ENCODE measurements around the gene TOR1A.

TOR1A gene

DNA sequence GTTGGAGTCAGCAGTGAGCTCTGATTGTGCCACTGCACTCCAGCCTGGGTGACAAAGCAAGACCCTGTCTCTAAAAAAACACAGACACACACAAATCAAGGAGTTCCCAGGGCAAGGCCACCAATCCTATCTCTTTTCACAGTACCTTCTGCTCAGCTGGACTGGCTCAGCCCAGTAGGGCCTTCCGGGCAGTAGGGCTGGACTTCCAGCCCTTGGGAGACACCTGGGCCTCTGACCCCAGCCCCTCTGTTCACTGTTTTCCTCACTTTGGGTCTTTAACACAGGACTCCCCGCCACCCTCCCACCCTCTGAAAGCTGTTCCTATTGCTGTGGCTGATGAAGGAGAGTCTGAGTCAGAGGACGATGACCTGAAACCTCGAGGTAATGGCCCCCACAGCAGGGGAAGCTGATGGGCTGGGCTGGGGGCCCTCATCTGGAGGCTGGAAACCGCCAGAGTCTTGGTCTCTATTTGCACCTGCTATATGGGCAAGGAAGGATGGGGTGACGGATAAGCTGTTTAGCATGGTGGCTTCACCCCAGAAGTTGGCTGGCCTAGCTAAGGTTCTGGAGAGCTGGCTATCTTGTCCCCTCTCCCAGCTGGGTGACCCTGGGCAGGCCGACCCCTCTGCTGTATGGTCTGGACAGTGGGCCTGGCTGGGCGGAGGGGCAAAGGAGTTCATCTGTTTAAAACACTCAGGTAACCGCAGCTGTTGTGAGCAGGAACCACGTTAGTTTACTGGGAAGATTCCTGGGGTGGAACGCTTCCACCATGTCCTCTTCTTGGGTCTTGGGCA, 36.9 kb upstream of the TOR1A start:
- no peak overlapping the region for H3K27ac Mint-ChIP-seq
- ATAC-seq: no peak
- no peaks in the 10 kb centered on the region for H3K27me3 Mint-ChIP-seq

DNA sequence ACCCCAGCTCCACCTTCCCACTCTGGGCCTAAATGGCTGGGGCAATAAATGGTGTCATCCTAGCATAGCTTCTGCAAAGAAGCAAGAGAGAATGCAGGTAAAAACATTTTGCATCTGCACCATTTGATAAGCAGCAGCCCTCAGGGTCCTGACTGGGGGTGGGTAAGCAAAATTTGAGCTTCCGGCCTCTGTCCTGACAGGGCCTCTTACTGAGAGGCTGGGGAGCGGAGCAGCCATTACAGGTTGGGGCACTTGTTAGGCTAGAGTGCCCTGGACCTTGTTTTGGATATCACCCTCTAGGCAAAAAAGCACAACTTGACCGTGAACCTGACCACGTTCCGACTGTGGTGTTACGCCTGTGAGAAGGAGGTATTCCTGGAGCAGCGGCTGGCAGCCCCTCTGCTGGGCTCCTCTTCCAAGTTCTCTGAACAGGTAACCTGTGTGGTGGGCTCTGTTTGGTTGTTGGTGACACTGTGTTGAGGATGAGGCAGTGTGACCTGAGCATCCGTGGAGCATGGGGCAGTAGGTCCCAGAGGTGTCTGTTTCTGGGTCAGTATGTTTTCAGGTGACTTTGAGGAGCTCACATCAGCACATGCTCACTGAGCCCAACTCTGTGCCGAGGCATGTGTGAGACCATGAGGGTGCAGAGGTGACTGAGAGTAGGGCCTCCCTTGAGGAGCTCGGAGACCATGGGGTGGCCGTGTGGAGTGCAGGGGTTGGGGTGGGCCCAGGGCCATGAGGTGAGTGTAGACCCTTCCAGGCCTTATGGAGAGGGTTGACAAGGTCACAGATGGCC, 34.4 kb upstream of the TOR1A start:
- peaks cover 61% of the 10 kb centered on the region for H3K36me3 Mint-ChIP-seq
- no peaks in the 10 kb centered on the region for H3K9me3 Mint-ChIP-seq
- H3K27me3 Mint-ChIP-seq: no peaks in the 10 kb centered on the region
- no peaks in the 10 kb centered on the region for H3K4me1 Mint-ChIP-seq
- H3K4me3 Mint-ChIP-seq: no peak overlapping the region
- ATAC-seq: no peak
- H3K27ac Mint-ChIP-seq: no peak overlapping the region

More for the DNA sequence above, 36.9 kb upstream of the TOR1A start:
- Mint-ChIP-seq H3K4me3 (no peak overlapping the region), H3K36me3 (peaks cover 55% of the 10 kb centered on the region), H3K4me1 (no peaks in the 10 kb centered on the region), H3K9me3 (no peaks in the 10 kb centered on the region)

DNA sequence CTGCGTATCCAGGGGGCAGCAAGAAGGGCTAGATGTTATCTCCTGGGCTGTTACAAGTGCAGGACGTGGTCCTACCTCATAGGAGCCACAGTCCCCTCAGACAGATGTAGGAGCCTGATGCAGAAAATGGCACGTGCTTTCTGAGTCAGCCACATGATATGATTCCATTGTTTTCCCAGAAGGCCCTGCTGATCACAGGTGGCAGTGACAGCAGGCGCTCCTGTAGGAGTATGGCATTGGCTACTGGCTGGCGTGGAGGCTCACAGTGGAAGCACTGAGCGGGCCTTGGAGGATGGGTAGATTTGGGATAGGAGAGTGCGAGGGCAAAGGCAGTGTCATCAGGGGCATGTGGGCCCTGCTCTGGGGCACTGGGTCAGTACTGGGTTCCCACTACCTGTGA, 33.3 kb upstream of the TOR1A start:
- H3K9me3 Mint-ChIP-seq: no peaks in the 10 kb centered on the region
- no peak overlapping the region for H3K4me3 Mint-ChIP-seq
- no peaks in the 10 kb centered on the region for H3K27me3 Mint-ChIP-seq
- H3K4me1 Mint-ChIP-seq: no peaks in the 10 kb centered on the region
- H3K36me3 Mint-ChIP-seq: peaks cover 68% of the 10 kb centered on the region
- no peak for ATAC-seq
- H3K27ac Mint-ChIP-seq: no peak overlapping the region

DNA sequence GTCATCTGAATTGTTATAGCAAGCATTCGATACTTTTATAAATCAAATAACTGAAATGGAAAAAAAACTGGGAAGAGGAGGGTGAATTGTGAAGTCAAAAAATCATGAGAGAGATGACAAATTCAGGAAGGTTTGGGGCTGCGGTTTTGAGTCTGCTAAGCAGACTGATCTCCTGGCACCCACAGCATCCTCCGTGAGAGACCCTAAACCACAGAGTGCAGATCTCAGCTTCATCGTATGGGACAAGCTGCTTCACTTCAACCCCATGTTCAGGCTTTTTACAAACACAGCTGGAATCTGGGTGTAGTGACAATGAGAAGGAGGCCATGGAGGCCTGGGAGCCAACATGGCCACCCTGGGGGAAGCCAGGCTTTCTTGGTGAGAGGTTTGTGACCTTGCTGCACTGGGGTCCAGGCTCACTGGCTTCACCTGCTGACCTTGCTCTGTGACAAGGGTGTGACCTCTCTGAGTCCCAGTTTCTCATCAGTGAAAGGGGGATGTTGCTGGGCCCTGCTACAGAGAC, 30.7 kb upstream of the TOR1A start:
- H3K4me1 Mint-ChIP-seq: no peaks in the 10 kb centered on the region

DNA sequence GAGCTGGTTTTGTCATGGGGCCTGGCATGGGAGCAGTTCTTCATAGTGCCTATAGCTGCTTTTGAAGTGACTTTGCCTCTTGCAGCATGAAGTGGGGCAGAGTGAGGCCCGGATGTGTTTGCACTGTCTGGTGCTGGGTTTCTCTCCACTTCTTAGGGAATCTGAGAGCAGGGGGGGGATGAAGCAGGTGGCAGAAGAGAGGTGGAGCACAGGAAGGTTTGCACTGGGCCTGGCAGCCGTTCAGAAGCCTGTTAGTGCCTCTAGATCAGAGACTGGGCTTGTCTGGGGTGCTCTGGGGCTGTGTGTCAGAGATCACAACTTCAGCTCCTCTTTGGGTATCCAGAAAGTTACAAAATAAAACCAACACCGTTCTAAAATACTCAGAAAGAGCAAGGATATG, 29.7 kb upstream of the TOR1A start:
- H3K27ac Mint-ChIP-seq: no peak overlapping the region
- no peak overlapping the region for H3K4me3 Mint-ChIP-seq
- H3K4me1 Mint-ChIP-seq: no peaks in the 10 kb centered on the region
- ATAC-seq: no peak
- no peaks in the 10 kb centered on the region for H3K27me3 Mint-ChIP-seq
- peaks cover 69% of the 10 kb centered on the region for H3K36me3 Mint-ChIP-seq
- H3K9me3 Mint-ChIP-seq: no peaks in the 10 kb centered on the region

More for the DNA sequence above, 30.7 kb upstream of the TOR1A start:
- H3K27me3 Mint-ChIP-seq: no peaks in the 10 kb centered on the region
- ATAC-seq: no peak
- no peaks in the 10 kb centered on the region for H3K9me3 Mint-ChIP-seq
- H3K4me3 Mint-ChIP-seq: no peak overlapping the region
- H3K27ac Mint-ChIP-seq: no peak overlapping the region
- peaks cover 71% of the 10 kb centered on the region for H3K36me3 Mint-ChIP-seq

DNA sequence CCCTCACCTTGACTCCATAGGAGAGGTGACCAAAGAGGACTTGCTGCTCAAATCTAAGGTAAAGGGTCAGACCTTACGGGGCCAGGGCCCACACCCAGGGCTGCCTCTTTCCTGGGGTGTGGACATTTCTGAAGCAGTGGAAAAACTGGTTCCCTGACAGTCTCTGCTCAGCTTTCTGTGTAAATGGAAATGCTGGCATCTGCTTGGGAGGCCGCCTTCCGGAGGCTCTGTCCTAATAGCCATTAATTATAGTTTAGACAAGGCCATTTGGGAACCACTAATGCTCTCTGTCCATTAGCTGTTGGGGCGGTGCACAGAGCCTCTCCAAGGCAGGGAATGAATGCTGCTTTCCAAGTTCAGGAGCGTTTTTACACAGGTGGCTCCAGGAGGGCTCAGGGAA, 28.6 kb upstream of the TOR1A start:
- Mint-ChIP-seq H3K4me1 (no peaks in the 10 kb centered on the region), H3K4me3 (no peak overlapping the region), H3K36me3 (peaks cover 65% of the 10 kb centered on the region)

DNA sequence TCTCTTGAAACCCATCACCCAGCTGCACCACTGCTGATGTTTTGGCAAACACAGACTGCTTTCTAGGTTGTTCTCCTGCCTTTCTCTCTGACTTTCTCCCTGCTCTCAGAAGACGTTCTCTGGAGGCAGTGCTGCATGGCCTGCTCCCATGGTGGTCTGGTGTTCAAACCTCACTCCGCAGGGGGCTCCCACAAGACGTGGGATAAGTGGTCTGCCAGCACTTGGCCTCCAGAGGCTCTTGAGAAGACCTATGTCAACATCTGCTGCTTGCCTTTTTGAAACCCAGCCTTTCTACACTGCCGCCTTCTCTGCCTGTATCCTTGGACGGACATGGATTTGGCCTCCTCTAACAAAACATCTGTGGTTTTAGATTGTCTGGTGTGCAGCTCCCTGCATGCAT, 27.9 kb upstream of the TOR1A start:
- Mint-ChIP-seq H3K9me3 (no peaks in the 10 kb centered on the region), H3K4me1 (no peaks in the 10 kb centered on the region), H3K27ac (no peak overlapping the region), H3K36me3 (peaks cover 58% of the 10 kb centered on the region), H3K27me3 (no peaks in the 10 kb centered on the region), H3K4me3 (no peak overlapping the region)
- ATAC-seq: no peak

More for the DNA sequence above, 28.6 kb upstream of the TOR1A start:
- no peaks in the 10 kb centered on the region for H3K27me3 Mint-ChIP-seq
- H3K27ac Mint-ChIP-seq: no peak overlapping the region
- H3K9me3 Mint-ChIP-seq: no peaks in the 10 kb centered on the region
- ATAC-seq: no peak

DNA sequence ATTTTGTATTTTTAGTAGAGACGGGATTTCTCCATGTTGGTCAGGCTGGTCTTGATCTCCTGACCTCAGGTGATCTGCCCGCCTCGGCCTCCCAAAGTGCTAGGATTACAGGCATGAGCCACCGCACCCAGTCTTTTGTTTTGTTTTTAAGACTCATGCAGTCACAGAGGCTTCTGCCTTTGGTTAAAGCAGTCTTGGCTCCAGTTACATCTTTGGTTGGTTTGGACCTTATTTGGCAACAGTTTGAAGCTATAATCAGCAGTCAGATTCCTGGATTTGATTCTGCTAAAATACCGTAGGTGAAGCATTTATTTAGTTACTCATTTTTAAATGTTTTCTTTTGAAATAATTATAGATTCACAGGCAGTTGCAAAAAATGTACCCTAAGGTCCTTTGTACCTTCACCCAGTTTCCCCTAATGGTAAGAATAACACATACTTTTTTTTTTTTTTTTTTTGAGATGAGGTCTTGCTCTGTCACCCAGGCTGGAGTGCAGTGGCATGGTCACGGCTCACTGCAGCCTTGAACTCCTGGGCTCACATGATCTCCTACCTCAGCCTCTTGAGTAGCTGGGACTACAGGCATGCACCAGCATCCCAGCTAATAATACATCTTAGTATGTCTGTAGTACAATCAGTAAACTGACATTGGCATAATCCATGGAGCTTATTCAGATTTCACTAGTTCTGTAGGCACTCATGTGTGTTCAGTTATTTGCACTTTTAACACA, 27.1 kb upstream of the TOR1A start:
- no peaks in the 10 kb centered on the region for H3K9me3 Mint-ChIP-seq

DNA sequence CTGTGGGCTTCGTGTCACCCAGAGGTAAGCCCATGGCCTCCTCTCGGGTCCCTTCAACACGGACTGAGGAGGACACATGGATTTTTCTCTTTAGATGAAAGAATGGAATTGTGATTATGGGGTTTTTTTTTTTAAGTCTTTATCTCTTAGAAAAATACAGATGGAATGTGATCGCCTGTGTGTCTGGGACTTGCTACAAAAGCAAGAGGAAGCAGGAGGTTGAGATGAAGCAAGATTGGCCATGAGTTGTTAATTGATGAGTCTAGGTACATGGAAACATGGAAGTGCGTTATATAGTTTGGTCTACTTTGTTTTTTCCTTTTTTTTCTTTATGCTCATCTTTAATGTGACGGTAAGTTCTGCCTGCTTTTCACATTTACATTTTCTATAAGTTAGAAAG, 26.0 kb upstream of the TOR1A start:
- Mint-ChIP-seq H3K9me3 (no peaks in the 10 kb centered on the region), H3K27ac (no peak overlapping the region), H3K4me3 (no peak overlapping the region), H3K4me1 (peaks cover 6% of the 10 kb centered on the region), H3K36me3 (peaks cover 45% of the 10 kb centered on the region), H3K27me3 (no peaks in the 10 kb centered on the region)
- ATAC-seq: no peak

More for the DNA sequence above, 27.1 kb upstream of the TOR1A start:
- no peak overlapping the region for H3K27ac Mint-ChIP-seq
- no peak for ATAC-seq
- no peaks in the 10 kb centered on the region for H3K27me3 Mint-ChIP-seq
- H3K36me3 Mint-ChIP-seq: peaks cover 52% of the 10 kb centered on the region
- H3K4me3 Mint-ChIP-seq: no peak overlapping the region
- H3K4me1 Mint-ChIP-seq: no peaks in the 10 kb centered on the region

DNA sequence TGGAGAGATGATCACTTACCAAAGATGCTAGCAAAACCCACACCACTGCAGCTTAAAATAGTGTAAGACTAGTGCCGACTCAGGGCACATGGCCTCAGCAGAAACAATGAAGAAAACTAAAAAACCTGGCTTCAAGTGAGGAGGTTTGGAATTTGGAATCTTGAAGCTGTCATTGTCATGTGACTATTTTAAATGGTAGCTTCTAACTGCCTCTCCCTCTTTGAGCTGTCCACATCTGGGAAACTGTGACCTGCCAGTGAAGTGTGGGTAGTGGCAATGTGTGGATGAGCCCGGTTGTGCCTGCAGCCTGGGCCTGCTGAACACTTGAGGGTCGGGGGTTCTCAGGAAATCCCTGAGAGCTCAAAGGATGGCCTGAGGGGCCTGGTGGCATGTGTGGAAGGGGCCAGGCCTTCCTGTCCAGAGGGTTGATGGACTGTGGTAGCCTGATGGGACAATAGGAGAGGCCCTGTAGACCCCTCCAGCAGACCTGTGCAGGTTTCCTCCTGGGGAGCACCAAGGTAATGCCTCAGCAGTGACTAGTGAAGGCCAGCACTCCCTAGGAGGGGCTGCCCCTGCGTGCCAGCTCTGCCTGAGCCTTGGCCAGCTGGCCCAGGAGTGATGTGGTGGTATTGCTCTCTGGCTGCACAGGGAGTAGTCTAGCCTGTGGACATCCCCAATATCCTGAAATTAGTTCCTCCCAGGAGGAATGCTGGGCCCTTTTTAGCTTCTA, 24.9 kb upstream of the TOR1A start:
- peaks cover 34% of the 10 kb centered on the region for H3K36me3 Mint-ChIP-seq
- no peaks in the 10 kb centered on the region for H3K27me3 Mint-ChIP-seq
- no peaks in the 10 kb centered on the region for H3K9me3 Mint-ChIP-seq
- ATAC-seq: no peak
- no peak overlapping the region for H3K4me3 Mint-ChIP-seq
- H3K4me1 Mint-ChIP-seq: peaks cover 6% of the 10 kb centered on the region
- H3K27ac Mint-ChIP-seq: no peak overlapping the region

DNA sequence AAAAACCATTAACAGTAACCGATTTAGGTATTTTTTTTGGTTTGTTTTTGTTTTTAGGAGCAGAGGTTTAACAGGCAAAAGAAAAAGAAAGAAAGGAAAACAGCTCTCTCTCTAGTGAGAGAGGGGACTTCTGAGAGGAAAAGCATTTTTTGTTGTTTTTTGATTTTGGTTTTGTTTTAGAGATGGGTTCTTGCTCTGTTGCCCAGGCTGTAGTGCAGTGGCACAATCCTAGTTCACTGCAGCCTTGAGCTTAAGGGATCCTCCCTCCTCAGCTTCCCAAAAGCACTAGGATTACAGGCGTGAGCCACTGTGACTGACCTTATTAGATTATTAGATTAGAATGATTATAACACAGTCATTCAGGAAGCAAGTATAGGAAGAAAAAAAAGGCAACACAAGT, 21.4 kb upstream of the TOR1A start:
- ATAC-seq: no peak
- Mint-ChIP-seq H3K9me3 (no peaks in the 10 kb centered on the region), H3K4me3 (no peak overlapping the region), H3K36me3 (peaks cover 8% of the 10 kb centered on the region), H3K4me1 (peaks cover 6% of the 10 kb centered on the region), H3K27ac (peak overlapping the region; percentile 40), H3K27me3 (no peaks in the 10 kb centered on the region)

DNA sequence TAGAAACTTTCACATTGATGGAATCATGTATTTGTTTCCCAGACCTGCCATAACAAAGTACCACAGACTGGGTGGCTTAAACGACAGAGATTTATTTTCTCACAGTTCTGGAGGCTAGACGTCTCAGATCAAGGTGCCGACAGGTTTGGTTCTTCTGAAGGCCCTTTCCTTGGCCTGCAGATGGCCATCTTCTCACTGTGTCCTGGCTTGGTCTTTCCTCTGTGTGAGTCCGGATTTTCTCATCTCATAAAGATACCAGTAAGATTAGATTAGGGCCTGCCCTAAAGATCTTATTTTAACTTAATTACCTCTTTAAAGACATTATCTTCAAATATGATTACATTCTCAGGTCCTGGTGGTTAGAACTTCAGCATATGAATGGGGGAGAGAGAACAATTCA, 17.1 kb upstream of the TOR1A start:
- peaks cover 6% of the 10 kb centered on the region for H3K36me3 Mint-ChIP-seq
- ATAC-seq: no peak
- H3K9me3 Mint-ChIP-seq: no peaks in the 10 kb centered on the region
- H3K4me3 Mint-ChIP-seq: no peak overlapping the region
- no peaks in the 10 kb centered on the region for H3K27me3 Mint-ChIP-seq
- H3K27ac Mint-ChIP-seq: no peak overlapping the region
- peaks cover 37% of the 10 kb centered on the region for H3K4me1 Mint-ChIP-seq

DNA sequence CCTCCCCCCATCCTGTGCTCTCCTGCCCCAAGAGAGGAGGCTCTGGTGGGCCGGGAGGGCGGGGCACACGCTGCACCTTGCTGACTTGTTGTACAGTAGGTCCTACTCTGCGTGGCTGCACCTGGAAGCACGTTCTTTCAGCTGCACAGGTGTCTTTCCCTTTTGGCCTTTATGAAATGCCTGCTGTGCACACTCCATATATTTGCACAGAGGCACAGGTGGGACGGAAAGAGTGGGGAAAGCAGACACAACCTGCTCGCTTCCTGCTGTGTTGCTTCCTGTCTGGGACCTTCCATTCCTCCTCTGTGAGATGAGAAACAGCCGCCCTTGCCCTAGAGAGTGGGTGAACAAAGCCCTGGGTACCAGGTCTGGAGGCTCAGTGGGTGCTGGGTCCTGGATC, 16.1 kb upstream of the TOR1A start:
- no peak overlapping the region for H3K27ac Mint-ChIP-seq
- peaks cover 36% of the 10 kb centered on the region for H3K4me1 Mint-ChIP-seq
- no peaks in the 10 kb centered on the region for H3K9me3 Mint-ChIP-seq
- H3K27me3 Mint-ChIP-seq: no peaks in the 10 kb centered on the region
- peaks cover 6% of the 10 kb centered on the region for H3K36me3 Mint-ChIP-seq
- no peak for ATAC-seq
- no peak overlapping the region for H3K4me3 Mint-ChIP-seq

DNA sequence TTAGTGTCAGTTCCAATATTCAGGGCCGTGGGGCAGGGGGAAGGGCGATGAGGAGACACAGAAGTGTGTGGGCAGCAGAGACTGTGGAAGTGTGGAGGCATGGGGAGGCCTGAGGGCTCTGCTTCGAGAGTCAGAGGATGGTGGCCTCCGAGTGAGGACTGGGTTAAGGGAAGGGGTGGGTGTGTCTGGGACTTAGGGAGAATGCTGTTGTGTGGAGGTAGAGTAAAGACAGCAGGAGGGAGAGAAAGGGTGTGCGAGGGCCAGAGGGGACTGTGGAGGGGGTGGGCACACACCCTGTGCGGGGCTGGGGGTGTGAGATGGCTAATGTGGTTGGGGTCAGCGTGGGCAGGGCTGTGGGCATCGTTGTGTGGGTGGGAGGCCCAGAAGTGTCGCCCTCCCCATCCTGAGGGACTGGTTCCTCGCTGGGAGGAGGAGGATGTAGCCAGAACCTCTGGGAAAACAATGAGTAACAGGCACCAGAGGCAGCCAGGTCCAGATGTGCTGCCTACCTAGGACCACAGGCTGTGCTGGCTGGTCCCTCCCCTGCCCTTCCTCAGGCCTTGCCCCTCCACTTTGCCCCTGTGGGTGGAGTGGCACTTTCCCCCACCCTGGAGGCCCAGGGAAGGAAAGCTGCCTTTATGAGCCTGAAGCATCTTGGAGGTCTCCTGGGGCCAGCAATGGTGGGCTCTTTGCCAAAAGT, 15.5 kb upstream of the TOR1A start:
- no peaks in the 10 kb centered on the region for H3K9me3 Mint-ChIP-seq
- peaks cover 6% of the 10 kb centered on the region for H3K36me3 Mint-ChIP-seq
- H3K27ac Mint-ChIP-seq: peak overlapping the region; percentile 41
- no peak overlapping the region for H3K4me3 Mint-ChIP-seq
- peaks cover 40% of the 10 kb centered on the region for H3K4me1 Mint-ChIP-seq
- no peaks in the 10 kb centered on the region for H3K27me3 Mint-ChIP-seq
- ATAC-seq: no peak
